Cardiac muscle cell (in vitro differentiated cells and primary cell): ENCODE measurements around the gene CDH18. TPM values are rescaled to one million over a fixed set of nuclear protein-coding genes. Genes with fewer than 3 reads are reported as not detected.

ENCODE experiments used
- DNase-seq, 2 donors: peaks; one replicate each; pipeline versions ENCODE4 v3.0.0 to v3.0.0-alpha.2; 2010 to 2017; ENCODE audit warnings: low read depth in 1 of 2, low spot score in 1 of 2
- H3K27ac ChIP-seq: fragments of 200-600 bp; sonication (generic); 2 replicates; pipeline ENCODE4 v1.5.1; 2016
- H3K27me3 ChIP-seq: fragments of 200-600 bp; sonication (generic); 2 replicates; pipeline ENCODE4 v1.6.0; 2016; ENCODE audit warnings: control low read depth
- H3K36me3 ChIP-seq: fragments of 200-600 bp; sonication (generic); 2 replicates; pipeline ENCODE4 v1.5.1; 2016; ENCODE audit warnings: control low read depth
- H3K4me1 ChIP-seq: fragments of 200-600 bp; sonication (generic); 2 replicates; pipeline ENCODE4 v1.8.1; 2017; ENCODE audit warnings: low read depth, mild to moderate bottlenecking, mixed run types
- H3K4me3 ChIP-seq: fragments of 200-600 bp; sonication (generic); 2 replicates; pipeline ENCODE4 v1.5.1; 2016; ENCODE audit warnings: mild to moderate bottlenecking
- H3K9me3 ChIP-seq: fragments of 200-600 bp; sonication (generic); 2 replicates; pipeline ENCODE4 v1.5.1; 2017; ENCODE audit warnings: low read depth, mild to moderate bottlenecking, control low read depth
- CTCF ChIP-seq: IDR thresholded peaks from 2 replicates; pipeline ENCODE4 v1.5.1; 2012; ENCODE audit warnings: low read depth, mild to moderate bottlenecking, low read length
- polyA plus RNA-seq: library from polyadenylated mRNA; unstranded; fragments of >200 nt; fragmentation: Nextera tagmentation; extraction: Ambion mirVana; gene quantifications from 2 replicates; pipeline ENCODE4 v1.2.1, GENCODE V29; 2016
- total RNA-seq: library from RNA; depleted of rRNA; stranded (reverse); fragments of >200 nt; gene quantifications from 2 replicates; pipeline ENCODE4 v1.2.3, GENCODE V29; 2016

Gene CDH18
- total and polyA plus RNA-seq, 2 experiments from 2014 or later = 0.21 to 1.2 TPM

GRCh38 chr5:19676895-19677294 lies 311.1 kb downstream of the CDH18 start:
- no peak overlapping the region for H3K27ac ChIP-seq
- H3K9me3 ChIP-seq = no peaks in the 10 kb centered on the region
- H3K4me3 ChIP-seq = no peak overlapping the region
- H3K27me3 ChIP-seq = no peaks in the 10 kb centered on the region
- H3K36me3 ChIP-seq = no peaks in the 10 kb centered on the region
- H3K4me1 ChIP-seq = no peaks in the 10 kb centered on the region
- no peak for DNase-seq
- no peak for TF ChIP-seq CTCF

GRCh38 chr5:19660679-19661078 lies 327.3 kb downstream of the CDH18 start:
- no peak for TF ChIP-seq CTCF
- H3K27me3 ChIP-seq = no peaks in the 10 kb centered on the region
- no peak overlapping the region for H3K27ac ChIP-seq
- no peaks in the 10 kb centered on the region for H3K36me3 ChIP-seq
- no peaks in the 10 kb centered on the region for H3K4me1 ChIP-seq
- no peak for DNase-seq
- H3K9me3 ChIP-seq = no peaks in the 10 kb centered on the region
- no peak overlapping the region for H3K4me3 ChIP-seq

GRCh38 chr5:19655627-19656026 lies 332.4 kb downstream of the CDH18 start:
- H3K4me3 ChIP-seq = no peak overlapping the region
- no peak for TF ChIP-seq CTCF
- no peaks in the 10 kb centered on the region for H3K9me3 ChIP-seq
- DNase-seq = no peak
- no peak overlapping the region for H3K27ac ChIP-seq
- no peaks in the 10 kb centered on the region for H3K36me3 ChIP-seq
- no peaks in the 10 kb centered on the region for H3K4me1 ChIP-seq
- H3K27me3 ChIP-seq = no peaks in the 10 kb centered on the region

GRCh38 chr5:19638461-19638860 lies 349.5 kb downstream of the CDH18 start:
- no peak overlapping the region for H3K27ac ChIP-seq
- H3K27me3 ChIP-seq = no peaks in the 10 kb centered on the region
- H3K9me3 ChIP-seq = no peaks in the 10 kb centered on the region
- TF ChIP-seq CTCF = no peak
- no peaks in the 10 kb centered on the region for H3K36me3 ChIP-seq
- H3K4me3 ChIP-seq = no peak overlapping the region
- DNase-seq = no peak
- no peaks in the 10 kb centered on the region for H3K4me1 ChIP-seq

- Histone ChIP-seq H3K27me3 (peaks cover 12% of the 10 kb centered on the region), H3K4me3 (no peak overlapping the region), H3K9me3 (no peaks in the 10 kb centered on the region), H3K4me1 (no peaks in the 10 kb centered on the region), H3K27ac (no peak overlapping the region), H3K36me3 (no peaks in the 10 kb centered on the region)
- TF ChIP-seq CTCF = no peak
- DNase-seq = no peak
Measured at GRCh38 chr5:19630876-19631275, 357.1 kb downstream of the CDH18 start.

- TF ChIP-seq CTCF = no peak
- Histone ChIP-seq H3K36me3 (no peaks in the 10 kb centered on the region), H3K27ac (no peak overlapping the region), H3K9me3 (no peaks in the 10 kb centered on the region), H3K27me3 (peaks cover 30% of the 10 kb centered on the region), H3K4me1 (no peaks in the 10 kb centered on the region), H3K4me3 (no peak overlapping the region)
- DNase-seq = no peak
Measured at GRCh38 chr5:19626211-19626610, 361.8 kb downstream of the CDH18 start.
